ENCODE results near the gene KLHDC3.
"Not testable (repeated sequence)": the region's sequence is repeated elsewhere in the genome, so short reads cannot be mapped to it uniquely, and the experiment has no call there.

Gene KLHDC3

DNA sequence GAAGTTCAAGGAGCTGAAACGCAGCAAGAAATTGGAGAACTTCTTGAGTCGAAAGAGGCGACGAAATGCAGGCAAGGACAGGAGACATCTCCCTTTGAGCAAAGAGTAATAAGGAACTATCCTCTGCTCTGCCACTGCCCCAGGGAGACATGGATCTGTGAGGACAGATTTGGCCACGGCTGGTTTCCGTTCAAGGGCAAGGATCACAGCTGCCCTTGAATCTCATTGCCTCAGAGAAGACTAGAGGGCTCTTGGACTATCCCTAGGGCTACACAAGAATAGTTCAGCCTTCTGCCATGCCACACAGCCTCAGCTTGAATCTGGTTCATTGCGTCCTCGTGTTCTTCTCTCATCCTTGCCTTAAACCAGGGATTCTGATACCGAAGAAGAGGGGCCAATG is 15.1 kb downstream of the KLHDC3 start:
- DNase-seq (ENCODE audit: low spot score): no peak

- no peak for DNase-seq (ENCODE audit: low spot score)
These were observed 18.3 kb downstream of the KLHDC3 start for GRCh38 chr6:43032326-43032725.

DNA sequence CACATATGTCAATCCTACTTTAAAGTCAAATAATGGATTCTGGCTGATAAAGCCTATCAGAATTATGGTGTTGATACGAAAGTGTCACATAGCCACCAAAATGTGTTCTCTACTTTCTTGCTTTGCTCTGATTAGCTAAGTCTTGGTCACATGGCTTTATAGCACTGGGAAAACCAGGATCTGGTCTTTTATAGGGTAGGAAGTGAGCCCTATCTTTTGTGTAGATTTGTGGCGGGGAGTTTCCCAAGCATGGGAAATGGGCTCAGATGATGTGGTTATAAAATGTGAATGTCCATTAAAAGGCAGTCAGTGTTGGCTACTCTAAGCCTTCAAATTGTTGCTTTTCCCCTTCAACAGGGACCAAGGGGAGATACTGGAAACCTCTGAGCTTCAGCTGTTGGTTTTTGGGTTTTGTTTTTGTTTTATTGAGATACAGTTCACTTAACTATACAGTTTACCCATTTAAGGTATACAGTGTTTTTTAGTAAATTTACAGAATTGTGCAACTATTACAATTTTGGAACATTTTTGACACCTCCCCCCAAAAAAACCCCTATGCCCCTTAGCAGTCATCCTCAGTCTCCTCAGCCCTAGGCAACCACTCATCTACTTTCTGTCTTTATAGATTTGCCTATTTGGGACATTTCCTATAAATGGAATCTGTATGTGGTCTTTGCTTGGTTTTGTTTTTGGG is 19.6 kb downstream of the KLHDC3 start:
- DNase-seq (ENCODE audit: low spot score): no peak

DNA sequence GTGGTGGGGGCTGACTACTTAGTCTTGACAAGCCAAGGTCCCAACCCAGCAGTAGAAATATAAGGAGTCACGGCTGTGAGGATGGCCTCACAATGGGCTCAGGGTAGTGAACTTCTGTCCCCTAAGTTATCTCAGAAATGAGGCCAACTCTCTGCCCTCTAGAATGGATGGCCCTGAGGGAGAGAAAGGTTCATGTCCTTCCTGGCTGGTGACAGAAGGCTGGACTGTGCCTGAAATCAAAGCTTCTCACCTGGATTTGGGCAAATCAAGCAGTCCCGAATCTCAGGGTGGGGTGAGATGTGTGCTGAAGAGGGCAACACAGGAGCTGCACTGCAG is 20.1 kb downstream of the KLHDC3 start:
- no peak for DNase-seq (ENCODE audit: low spot score)

GRCh38 chr6:43035495-43036194 is 21.6 kb downstream of the KLHDC3 start:
- no peak for DNase-seq (ENCODE audit: low spot score)

- DNase-seq (ENCODE audit: low spot score): no peak
These were observed 22.7 kb downstream of the KLHDC3 start for GRCh38 chr6:43036712-43037111.

GRCh38 chr6:43037197-43037596 is 23.1 kb downstream of the KLHDC3 start:
- DNase-seq (ENCODE audit: low spot score): no peak

GRCh38 chr6:43037706-43038105 is 23.7 kb downstream of the KLHDC3 start:
- DNase-seq (ENCODE audit: low spot score): no peak

GRCh38 chr6:43038727-43039126 is 24.7 kb downstream of the KLHDC3 start:
- DNase-seq (ENCODE audit: low spot score): no peak

- DNase-seq (ENCODE audit: low spot score): no peak
These were observed 26.7 kb downstream of the KLHDC3 start for GRCh38 chr6:43040542-43041257.

DNA sequence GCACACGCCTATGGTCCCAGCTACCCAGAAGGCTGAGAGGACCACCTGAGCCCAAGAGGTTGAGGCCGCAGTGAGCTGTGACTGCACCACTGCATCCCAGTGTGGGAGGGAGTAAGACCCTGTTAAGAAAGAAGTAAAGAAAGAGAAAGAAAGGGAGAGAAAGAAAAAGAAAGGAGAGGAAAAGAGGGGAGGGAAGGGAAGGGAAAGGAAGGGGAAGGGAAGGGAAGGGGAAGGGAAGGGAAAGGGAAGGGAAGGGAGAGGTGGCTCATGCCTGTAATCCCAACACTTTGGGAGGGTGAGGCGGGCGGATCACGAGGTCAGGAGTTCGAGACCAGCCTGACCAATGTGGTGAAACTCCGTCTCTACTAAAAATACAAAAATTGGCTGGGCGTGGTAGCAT is 27.4 kb downstream of the KLHDC3 start:
- not testable (repeated sequence) for DNase-seq (ENCODE audit: low spot score)

DNA sequence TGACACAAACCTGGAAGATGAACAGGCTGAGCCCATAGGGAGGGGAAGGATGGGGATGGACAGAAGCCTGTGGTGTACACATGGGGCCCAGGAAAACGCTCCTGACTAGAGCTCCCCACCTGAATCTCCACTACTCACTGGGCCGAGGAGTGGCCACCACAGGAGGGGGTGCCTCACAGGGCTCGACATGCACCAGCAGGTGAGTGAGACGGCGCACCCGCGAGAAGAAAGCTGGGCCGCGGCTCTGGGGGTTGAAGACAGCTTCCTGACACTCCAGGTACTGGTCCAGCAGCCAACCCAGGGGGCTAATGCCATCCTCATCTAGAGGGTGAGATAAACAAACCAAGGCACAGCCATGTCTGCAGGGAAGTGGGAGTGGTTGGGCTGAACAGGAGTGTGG is 29.3 kb downstream of the KLHDC3 start:
- DNase-seq (ENCODE audit: low spot score): no peak

DNA sequence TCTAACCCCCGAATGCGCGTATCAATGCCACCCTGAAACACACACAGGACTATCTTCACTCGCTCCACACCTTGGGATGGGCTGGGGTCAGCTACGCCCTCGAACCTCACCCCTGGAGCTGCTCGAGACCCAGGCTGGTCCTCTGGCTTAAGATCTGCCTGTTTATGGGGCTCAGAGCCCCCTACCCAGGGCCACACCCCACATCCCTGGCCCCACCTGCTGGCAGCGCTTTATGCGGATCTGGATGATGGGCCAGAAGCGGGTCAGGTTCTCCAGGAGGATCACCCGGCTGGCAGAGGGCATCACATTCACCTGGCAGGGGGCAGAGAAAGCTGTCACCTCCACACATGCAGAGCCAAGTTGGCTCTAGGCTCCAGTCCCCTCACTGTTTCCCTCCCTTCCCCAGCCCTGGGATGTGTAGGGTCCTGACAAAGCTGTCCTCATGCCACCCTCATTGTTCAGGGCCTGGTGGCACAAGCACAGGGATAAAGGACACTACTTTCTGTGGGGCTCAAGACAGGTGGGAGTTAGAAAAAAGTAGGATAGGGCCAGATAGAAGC is 31.4 kb downstream of the KLHDC3 start:
- DNase-seq (ENCODE audit: low spot score): no peak

DNA sequence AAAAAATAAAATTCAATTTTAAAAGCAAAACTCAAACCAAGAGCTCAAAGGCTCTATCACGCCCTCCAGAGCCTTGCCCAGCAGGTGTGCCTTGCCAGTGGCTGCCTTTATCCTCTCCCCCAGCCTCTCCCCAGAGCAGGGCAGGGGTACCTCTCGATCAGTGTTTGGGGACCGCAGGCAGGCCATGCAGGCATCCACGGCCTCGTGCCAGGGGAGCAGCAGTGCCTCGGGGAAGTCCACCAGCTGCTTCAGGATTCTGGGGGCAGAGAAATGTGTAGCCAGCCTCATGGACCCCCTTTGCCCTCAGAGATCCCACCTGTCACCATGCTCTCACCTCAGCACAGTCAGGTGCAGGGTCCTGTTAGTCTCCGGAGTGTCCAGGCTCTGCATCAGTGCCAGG is 33.9 kb downstream of the KLHDC3 start:
- no peak for DNase-seq (ENCODE audit: low spot score)

DNA sequence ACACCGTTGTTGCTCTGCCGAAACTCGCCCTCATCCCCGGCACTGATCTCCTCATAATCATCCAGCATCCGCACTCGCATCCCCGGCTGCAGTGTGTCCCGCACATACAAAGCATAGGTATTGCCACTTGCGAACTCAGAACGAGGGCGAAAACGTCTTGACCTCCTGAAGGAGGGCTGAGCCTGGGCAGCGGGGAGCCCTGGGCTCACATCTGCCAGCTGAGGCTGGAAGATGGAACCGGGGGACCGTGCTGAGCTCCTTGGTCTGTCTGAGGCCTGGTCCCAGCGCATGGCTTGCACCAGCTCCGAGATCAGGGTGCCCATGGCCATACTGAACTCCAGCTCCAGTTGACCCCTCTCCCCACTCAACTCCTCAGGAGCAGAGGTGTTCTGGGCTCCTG is 36.9 kb downstream of the KLHDC3 start:
- DNase-seq (ENCODE audit: low spot score): no peak

DNA sequence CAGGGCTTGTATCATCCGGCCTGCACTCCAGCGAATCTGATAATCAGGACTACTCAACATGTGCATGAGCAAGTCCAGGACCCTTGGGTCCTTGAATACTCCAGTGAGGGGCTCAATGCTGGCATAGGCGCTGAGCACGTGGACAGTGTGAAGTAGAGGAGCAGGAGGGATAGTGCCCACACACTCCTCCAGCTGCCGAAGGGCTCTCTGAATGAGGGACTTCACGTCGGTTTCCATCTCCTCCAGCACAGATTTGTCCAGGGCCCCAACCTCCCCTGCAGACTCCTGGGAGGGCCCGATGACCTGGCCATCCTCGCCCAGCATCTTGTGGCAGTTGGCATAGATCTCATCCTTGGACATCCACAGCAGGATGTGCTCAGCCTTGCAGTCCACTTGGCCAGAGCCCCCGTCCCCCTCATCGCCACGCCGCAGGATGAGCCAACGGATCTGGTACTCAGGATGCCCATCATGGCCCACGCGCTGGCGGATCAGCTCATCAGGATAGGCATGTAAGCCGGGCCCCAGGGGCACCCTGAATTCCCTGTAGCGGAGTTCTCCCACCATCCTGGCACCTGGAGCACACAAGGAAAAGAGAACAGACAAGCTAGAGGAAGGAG is 38.3 kb downstream of the KLHDC3 start:
- DNase-seq (ENCODE audit: low spot score): no peak

GRCh38 chr6:43052842-43053544 is 38.9 kb downstream of the KLHDC3 start:
- peak; percentile 22 for DNase-seq (ENCODE audit: low spot score)

DNA sequence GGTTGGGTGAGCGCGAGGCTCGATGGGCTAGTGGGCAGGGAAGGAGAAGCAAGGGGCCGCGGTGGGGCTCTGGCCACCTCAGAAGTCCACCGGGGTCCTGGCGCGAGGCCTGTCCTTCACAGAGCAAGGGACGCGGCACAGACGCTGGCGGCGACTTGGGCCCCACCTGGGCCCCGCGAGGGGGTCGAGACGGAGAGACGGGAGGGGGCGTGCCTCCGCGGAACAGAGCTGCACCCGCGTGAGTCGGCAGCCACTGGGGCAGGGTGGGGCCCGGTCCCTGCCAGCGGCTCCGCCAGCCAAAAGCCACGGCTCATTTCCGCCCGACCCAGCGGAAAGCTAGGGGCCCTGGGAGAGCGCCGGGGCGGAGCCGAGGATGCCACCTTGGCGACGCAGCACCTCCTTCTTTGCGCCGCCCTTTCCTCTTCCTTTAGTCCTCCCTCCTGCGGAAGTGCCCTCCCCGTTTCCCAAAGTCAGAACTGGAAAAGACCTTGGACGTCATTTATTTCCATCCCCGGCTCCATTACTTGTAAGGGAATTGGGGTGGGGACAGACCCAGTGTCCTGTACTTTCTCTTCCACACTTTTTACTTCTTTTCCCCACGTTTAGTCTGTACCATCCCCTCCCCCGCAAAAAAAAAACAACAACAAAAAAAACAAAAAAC is 39.6 kb downstream of the KLHDC3 start, which contains the start of gene CUL7:
CUL7 (minus strand) TSS at position 307 of the 661 bp plus-strand sequence. CDS start 1,063 bp downstream, outside the sequence.
- DNase-seq (ENCODE audit: low spot score): peak; percentile 93

DNA sequence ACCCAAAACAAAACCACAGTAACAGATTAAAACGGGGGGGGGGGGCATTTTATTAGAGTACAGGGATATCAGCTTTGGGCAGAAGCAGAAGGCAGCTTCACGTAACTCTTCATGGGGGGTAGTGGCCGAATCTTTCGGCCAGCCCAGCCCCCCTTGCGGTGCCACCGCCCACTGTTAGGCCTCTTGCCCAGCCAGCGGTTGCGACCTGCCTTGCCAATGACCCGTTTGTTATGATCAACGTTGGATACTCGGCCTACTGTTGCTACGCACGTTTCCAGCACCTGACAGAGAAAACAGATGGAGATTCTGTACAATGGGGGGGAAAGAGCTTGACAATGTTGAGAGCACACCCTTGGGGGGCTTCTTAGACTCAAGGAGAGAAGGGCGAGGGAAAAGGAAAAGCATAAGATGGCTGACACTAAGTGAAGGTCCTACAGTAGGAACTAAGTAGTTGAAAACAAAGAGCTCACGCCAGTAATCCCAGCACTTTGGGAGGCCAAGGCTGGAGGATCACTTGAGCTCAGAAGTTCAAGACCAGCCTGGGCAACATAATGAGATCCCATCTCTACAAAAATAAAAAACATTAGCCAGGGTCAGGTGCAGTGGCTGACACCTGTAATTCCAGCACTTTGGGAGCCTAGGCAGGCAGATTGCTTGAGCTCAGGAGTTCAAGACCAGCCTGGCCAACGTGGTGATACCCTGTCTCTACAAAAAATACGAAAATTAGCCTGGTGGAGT is 40.3 kb downstream of the KLHDC3 start:
- DNase-seq (ENCODE audit: low spot score): no peak

DNA sequence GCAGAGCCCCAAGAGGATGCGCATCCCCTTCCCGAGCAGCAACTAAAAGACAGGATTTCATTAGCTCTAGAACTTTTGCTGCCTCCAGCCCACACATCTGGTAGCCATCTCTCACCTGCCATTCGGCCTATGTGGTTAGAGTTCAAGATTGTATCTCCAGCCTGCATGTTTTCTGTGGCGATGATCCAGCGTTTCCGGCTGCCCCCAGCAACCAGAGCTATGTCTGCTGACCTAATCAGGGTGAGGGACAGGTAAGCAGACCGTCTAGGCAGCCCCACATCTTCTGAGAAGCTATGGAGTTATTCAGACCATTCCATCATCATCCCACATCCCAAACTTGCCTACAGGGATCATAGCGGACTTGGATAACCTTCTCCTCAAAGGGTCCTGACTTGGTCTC is 41.9 kb downstream of the KLHDC3 start:
- DNase-seq (ENCODE audit: low spot score): no peak

All from SK-N-DZ (cell line).